ENCODE results near the gene WIZ. TPM values are rescaled to one million over a fixed set of nuclear protein-coding genes. Genes with fewer than 3 reads are reported as not detected.

The WIZ gene
- total and polyA plus RNA-seq, 9 of the 15 experiments (the other 6 are each of a cell fraction or from before 2014, with no cell fraction given), result 0.06 to 37.5 (median 4.8) TPM

DNA sequence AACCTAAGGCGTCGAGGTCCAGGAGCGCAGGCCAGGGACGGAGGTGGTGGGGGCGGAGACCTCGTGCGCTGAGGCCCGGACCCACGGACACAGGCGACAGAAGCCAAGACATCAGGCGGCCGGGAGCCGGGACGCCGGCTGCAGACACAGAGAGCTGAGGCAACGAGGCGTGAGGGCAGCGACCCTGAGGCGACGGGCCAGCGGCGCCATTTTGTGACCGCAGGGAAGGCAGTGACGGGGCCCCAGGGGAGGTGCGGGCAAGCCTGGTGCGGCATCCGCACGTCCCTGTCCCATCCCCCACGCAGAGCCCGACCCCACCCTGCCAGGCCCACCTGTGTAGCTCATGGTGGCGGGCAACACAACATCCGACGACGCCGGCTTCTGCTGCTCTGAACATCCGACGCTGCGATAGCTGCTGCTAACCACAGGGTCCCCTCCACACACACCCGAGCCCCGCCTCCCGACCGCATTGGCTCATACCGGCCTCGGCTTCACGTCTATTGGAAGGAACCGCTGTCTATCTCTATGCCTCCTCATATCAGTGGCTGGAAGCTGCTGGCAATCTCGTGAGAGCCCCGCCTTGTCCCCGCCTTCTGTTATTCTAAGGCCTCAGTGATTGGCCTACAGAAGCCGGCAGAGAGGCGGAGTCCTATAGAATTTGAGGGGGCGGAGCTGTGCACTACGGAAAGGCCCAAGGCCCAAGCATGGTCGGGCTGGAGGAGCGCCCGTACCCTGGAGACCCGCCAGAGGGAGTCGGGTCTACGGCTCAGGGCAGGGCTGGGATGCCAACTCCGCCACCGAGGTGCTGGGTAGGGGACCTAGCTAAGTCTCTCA lies 31.0 kb downstream of the WIZ start, which contains the start of gene AKAP8L (continued):
- TF ChIP-seq, protein P1, sequence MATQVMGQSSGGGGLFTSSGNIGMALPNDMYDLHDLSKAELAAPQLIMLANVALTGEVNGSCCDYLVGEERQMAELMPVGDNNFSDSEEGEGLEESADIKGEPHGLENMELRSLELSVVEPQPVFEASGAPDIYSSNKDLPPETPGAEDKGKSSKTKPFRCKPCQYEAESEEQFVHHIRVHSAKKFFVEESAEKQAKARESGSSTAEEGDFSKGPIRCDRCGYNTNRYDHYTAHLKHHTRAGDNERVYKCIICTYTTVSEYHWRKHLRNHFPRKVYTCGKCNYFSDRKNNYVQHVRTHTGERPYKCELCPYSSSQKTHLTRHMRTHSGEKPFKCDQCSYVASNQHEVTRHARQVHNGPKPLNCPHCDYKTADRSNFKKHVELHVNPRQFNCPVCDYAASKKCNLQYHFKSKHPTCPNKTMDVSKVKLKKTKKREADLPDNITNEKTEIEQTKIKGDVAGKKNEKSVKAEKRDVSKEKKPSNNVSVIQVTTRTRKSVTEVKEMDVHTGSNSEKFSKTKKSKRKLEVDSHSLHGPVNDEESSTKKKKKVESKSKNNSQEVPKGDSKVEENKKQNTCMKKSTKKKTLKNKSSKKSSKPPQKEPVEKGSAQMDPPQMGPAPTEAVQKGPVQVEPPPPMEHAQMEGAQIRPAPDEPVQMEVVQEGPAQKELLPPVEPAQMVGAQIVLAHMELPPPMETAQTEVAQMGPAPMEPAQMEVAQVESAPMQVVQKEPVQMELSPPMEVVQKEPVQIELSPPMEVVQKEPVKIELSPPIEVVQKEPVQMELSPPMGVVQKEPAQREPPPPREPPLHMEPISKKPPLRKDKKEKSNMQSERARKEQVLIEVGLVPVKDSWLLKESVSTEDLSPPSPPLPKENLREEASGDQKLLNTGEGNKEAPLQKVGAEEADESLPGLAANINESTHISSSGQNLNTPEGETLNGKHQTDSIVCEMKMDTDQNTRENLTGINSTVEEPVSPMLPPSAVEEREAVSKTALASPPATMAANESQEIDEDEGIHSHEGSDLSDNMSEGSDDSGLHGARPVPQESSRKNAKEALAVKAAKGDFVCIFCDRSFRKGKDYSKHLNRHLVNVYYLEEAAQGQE (IDR thresholded peaks at IDR 0.05; ENCODE audit: borderline replicate concordance), result peak; percentile 72; the same call in 1 of the 2 replicates
- TF ChIP-seq, protein P1 (CRISPR knock-in tag; IDR thresholded peaks at IDR 0.05; ENCODE audit: low read depth), result no peak
- TF ChIP-seq IRF2 (CRISPR knock-in tag; IDR thresholded peaks at IDR 0.05), result no peak
- TF ChIP-seq NBN (IDR thresholded peaks at IDR 0.05; ENCODE audit: low read depth), result peak; percentile 36; the same call in 1 of the 2 replicates
- no peak for TF ChIP-seq ZNF584 (CRISPR knock-in tag; IDR thresholded peaks at IDR 0.05; ENCODE audit: low read depth)
- TF ChIP-seq ZC3H4 (CRISPR knock-in tag; IDR thresholded peaks at IDR 0.05; ENCODE audit: borderline replicate concordance), result peak; percentile 70; the same call in 1 of the 2 replicates
- peak; percentile 97 for TF ChIP-seq EP400 (IDR thresholded peaks at IDR 0.05)
- no peak for TF ChIP-seq ZNF586 (CRISPR knock-in tag; conservative IDR thresholded peaks at IDR 0.05)
- TF ChIP-seq, protein P2, sequence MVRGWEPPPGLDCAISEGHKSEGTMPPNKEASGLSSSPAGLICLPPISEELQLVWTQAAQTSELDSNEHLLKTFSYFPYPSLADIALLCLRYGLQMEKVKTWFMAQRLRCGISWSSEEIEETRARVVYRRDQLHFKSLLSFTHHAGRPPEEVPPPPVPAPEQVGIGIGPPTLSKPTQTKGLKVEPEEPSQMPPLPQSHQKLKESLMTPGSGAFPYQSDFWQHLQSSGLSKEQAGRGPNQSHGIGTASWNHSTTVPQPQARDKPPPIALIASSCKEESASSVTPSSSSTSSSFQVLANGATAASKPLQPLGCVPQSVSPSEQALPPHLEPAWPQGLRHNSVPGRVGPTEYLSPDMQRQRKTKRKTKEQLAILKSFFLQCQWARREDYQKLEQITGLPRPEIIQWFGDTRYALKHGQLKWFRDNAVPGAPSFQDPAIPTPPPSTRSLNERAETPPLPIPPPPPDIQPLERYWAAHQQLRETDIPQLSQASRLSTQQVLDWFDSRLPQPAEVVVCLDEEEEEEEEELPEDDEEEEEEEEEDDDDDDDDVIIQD (CRISPR knock-in tag; IDR thresholded peaks at IDR 0.05), result 0 out of 2 replicates have a peak, but pooled peaks have one; percentile 58
- TF ChIP-seq ZNF696 (CRISPR knock-in tag; conservative IDR thresholded peaks at IDR 0.05), result no peak
- TF ChIP-seq ZNF766 (CRISPR knock-in tag; conservative IDR thresholded peaks at IDR 0.05), result no peak
- TF ChIP-seq LARP7 (IDR thresholded peaks at IDR 0.05), result no peak
- no peak for TF ChIP-seq ZNF764 (CRISPR knock-in tag; IDR thresholded peaks at IDR 0.05; ENCODE audit: low read depth)
- TF ChIP-seq ZNF23 (CRISPR knock-in tag; IDR thresholded peaks at IDR 0.05), result no peak
- TF ChIP-seq RBM17 (IDR thresholded peaks at IDR 0.05; ENCODE audit: borderline replicate concordance, low read depth, low read length), result no peak
- no peak for TF ChIP-seq ZKSCAN1 (IDR thresholded peaks at IDR 0.05; ENCODE audit: low read depth, low read length)
- no peak for TF ChIP-seq DMBX1 (CRISPR knock-in tag; IDR thresholded peaks at IDR 0.05; ENCODE audit: borderline replicate concordance)
- TF ChIP-seq ARNT (IDR thresholded peaks at IDR 0.05), result 0 out of 4 replicates have a peak, but pooled peaks of 1 of the 2 experiments have one; percentile 21
- 0 out of 2 replicates have a peak, but pooled peaks have one; percentile 50 for TF ChIP-seq HNRNPL (IDR thresholded peaks at IDR 0.05; ENCODE audit: low read depth, low read length)
- peak; percentile 92; the same call in 1 of the 2 replicates for TF ChIP-seq PHF8 (IDR thresholded peaks at IDR 0.05; ENCODE audit: borderline replicate concordance, low read length)

All from K562 (cell line).